Left ventricle myocardium inferior (tissue), 1 donor: ENCODE data around the gene STAP1. TPM values are rescaled to one million over a fixed set of nuclear protein-coding genes. Genes with fewer than 3 reads are reported as not detected.

Experiments
- DNase-seq: peaks from one replicate; pipeline ENCODE4 v3.0.0-alpha.2; 2020
- H3K27ac ChIP-seq: fragments of 200-600 bp; replicated peaks from 2 replicates; pipeline ENCODE4 v1.8.0; 2021
- H3K27me3 ChIP-seq: fragments of 200-600 bp; 2 replicates; pipeline ENCODE4 v1.8.0; 2021; ENCODE audit warnings: low read depth
- H3K36me3 ChIP-seq: fragments of 200-600 bp; 2 replicates; pipeline ENCODE4 v1.8.0; 2021
- H3K4me1 ChIP-seq: fragments of 200-600 bp; 2 replicates; pipeline ENCODE4 v1.8.0; 2021
- H3K4me3 ChIP-seq: fragments of 200-600 bp; 2 replicates; pipeline ENCODE4 v1.8.0; 2021; ENCODE audit warnings: mild to moderate bottlenecking, moderate library complexity
- H3K9me3 ChIP-seq: fragments of 200-600 bp; replicated peaks from 2 replicates; pipeline ENCODE4 v1.8.0; 2021
- intact Hi-C: fragments of 100-400 bp; cut with micrococcal nuclease; formaldehyde crosslinking; loops from one replicate; pipeline ENCODE4 v1.11.0; 2022
- total RNA-seq: library from RNA; stranded (reverse); fragmentation: NEBNext Ultra II Directional; extraction: Animal tissue kit (Norgen Biotek cat#: 25700); gene quantifications from one replicate; pipeline ENCODE4 v1.2.1, GENCODE V29; 2021
- TF ChIP-seq, protein P1 (sequence below): fragments of 200-600 bp; IDR thresholded peaks from 2 replicates; pipeline ENCODE4 v1.8.0; 2021; ENCODE audit warnings: antibody characterized with exemption, mild to moderate bottlenecking, borderline replicate concordance
- donor health status: DM: no; HTN: yes; CAD: no; lungs with severe emphysema.

The STAP1 gene
- total RNA-seq, 1 donor from 2014 or later: not detected

DNA sequence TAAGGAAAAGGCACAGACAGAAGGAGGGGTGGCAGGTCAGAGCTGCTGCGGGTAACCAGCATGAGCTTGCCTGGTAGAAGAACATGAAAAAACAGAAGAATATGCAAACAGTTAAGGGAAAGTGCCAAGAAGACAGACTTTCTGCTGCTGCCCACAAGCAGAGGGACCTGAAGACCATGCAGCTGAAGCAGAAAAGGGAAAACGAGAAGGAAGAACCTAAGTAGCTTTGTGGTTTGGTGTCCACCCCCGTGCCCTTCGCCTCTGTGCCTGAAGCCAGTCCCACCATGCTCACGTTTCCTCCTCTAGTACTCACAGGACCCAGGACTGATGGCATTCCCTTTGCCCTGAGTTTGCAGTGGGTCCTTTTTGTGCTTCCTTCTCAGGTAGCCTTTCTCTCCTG is 79.6 kb downstream of the STAP1 start:
- TF ChIP-seq, protein P1, sequence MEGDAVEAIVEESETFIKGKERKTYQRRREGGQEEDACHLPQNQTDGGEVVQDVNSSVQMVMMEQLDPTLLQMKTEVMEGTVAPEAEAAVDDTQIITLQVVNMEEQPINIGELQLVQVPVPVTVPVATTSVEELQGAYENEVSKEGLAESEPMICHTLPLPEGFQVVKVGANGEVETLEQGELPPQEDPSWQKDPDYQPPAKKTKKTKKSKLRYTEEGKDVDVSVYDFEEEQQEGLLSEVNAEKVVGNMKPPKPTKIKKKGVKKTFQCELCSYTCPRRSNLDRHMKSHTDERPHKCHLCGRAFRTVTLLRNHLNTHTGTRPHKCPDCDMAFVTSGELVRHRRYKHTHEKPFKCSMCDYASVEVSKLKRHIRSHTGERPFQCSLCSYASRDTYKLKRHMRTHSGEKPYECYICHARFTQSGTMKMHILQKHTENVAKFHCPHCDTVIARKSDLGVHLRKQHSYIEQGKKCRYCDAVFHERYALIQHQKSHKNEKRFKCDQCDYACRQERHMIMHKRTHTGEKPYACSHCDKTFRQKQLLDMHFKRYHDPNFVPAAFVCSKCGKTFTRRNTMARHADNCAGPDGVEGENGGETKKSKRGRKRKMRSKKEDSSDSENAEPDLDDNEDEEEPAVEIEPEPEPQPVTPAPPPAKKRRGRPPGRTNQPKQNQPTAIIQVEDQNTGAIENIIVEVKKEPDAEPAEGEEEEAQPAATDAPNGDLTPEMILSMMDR: no peak
- H3K36me3 ChIP-seq: peaks cover 42% of the 10 kb centered on the region
- H3K9me3 ChIP-seq: no peaks in the 10 kb centered on the region
- H3K27me3 ChIP-seq: no peaks in the 10 kb centered on the region
- intact Hi-C loops: no loop called here
- H3K27ac ChIP-seq: no peak overlapping the region
- H3K4me1 ChIP-seq: no peaks in the 10 kb centered on the region
- no peak for DNase-seq
- H3K4me3 ChIP-seq: no peak overlapping the region

DNA sequence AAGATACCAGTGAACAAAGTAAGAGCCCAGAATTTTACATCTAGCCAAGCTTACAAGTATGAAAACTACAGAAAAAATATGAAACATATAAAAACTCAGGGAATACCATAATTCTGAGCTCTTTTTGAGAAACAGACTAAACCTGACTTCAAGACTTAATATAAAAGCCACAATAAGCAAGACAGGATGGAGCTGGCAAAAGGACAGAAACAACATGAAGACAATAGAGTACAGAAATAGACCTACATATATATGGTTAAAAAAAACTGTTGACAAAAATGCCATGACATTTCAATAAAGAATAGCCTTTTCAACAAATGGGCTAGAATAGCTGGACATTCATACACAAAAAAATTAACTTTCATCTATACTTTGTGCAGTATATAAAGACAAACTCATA is 93.0 kb downstream of the STAP1 start:
- TF ChIP-seq, protein P1: no peak
- Histone ChIP-seq H3K27me3 (no peaks in the 10 kb centered on the region), H3K27ac (no peak overlapping the region), H3K4me3 (no peak overlapping the region), H3K9me3 (peaks cover 6% of the 10 kb centered on the region), H3K4me1 (no peaks in the 10 kb centered on the region), H3K36me3 (peaks cover 38% of the 10 kb centered on the region)
- intact Hi-C loops: no loop called here
- no peak for DNase-seq

Other genes starting within 250 kb of the STAP1 start
- gene CENPC, start 13.2 kb upstream of the STAP1 start, total RNA-seq: 9.0 TPM
- gene UBA6, start 142.4 kb downstream of the STAP1 start, total RNA-seq: 18.2 TPM
- gene GNRHR, start 195.7 kb downstream of the STAP1 start, total RNA-seq: not detected